Endothelial cell of umbilical vein (primary cell): Measurements from ENCODE around the gene AUTS2. TPM values are rescaled to one million over a fixed set of nuclear protein-coding genes. Genes with fewer than 3 reads are reported as not detected.

Experiments
- BruUV-seq: library from RNA; stranded (reverse); fragments of 400-500 nt; replicated peaks from 2 replicates; lab custom pipeline; 2021; lab: Mats Ljungman, UMichigan
- CTCF ChIA-PET: fragments of 300-600, 350-600 bp; sonication (Branson Sonifier 250); formaldehyde crosslinking; loops from one replicate; lab custom pipeline; 2021; ENCODE audit warnings: antibody characterized with exemption, inconsistent platforms; lab: Charles Lee
- POLR2A ChIA-PET: fragments of 300-600, 350-600 bp; sonication (Branson Sonifier 250); formaldehyde crosslinking; loops from one replicate; lab custom pipeline; 2021; ENCODE audit warnings: antibody characterized with exemption, inconsistent platforms; lab: Charles Lee
- DNase-seq: peaks from one replicate; pipeline ENCODE4 v3.0.0-alpha.2; 2011; ENCODE audit warnings: low read depth, low spot score
- FAIRE-seq: peaks from 2 replicates; lab custom pipeline; 2011; peaks lifted over from hg19 to GRCh38; lab: Jason Lieb, UNC
- H2AFZ ChIP-seq: 2 replicates; pipeline ENCODE4 v1.6.0; 2012; ENCODE audit warnings: low read depth, low read length, control low read depth, inconsistent platforms
- H3K27ac ChIP-seq: 2 replicates; pipeline ENCODE4 v1.5.1; 2011; ENCODE audit warnings: low read depth, mild to moderate bottlenecking, control low read depth, low read length, moderate library complexity; ENCODE audit not compliant: insufficient read depth
- H3K27me3 ChIP-seq, 2 experiments: 2 replicates each; pipeline versions ENCODE4 v1.6.0 to v1.6.1; 2011; ENCODE audit warnings: low read length in 2 of 2, mixed read lengths in 1 of 2; ENCODE audit not compliant: control insufficient read depth in 2 of 2, insufficient read depth in 2 of 2
- H3K36me3 ChIP-seq, 2 experiments: 2 replicates in 1 of 2; 3 replicates in 1 of 2; pipeline ENCODE4 v1.5.1; 2011; ENCODE audit warnings: low read length in 2 of 2, mild to moderate bottlenecking in 1 of 2, moderate library complexity in 1 of 2; ENCODE audit not compliant: control insufficient read depth in 2 of 2, insufficient read depth in 2 of 2; ENCODE audit errors: extremely low read depth in 1 of 2
- H3K4me1 ChIP-seq: 3 replicates; pipeline ENCODE4 v1.5.1; 2011; ENCODE audit warnings: mild to moderate bottlenecking, low read length; ENCODE audit not compliant: control insufficient read depth, insufficient read depth; ENCODE audit errors: extremely low read depth
- H3K4me2 ChIP-seq: 2 replicates; pipeline ENCODE4 v1.6.1; 2011; ENCODE audit warnings: low read length, control low read depth, mixed read lengths; ENCODE audit not compliant: insufficient read depth
- H3K4me3 ChIP-seq, 3 experiments: fragments of 200-600 bp in 1 of 3; sonication (generic), shearing (Covaris generic) in 1 of 3; replicated peaks in 1 of 3; 2 replicates each; pipeline ENCODE4 v1.5.1; 2011 to 2016; ENCODE audit warnings: control low read depth in 3 of 3, low read length in 3 of 3, mild to moderate bottlenecking in 2 of 3, inconsistent platforms in 1 of 3, low read depth in 1 of 3, moderate library complexity in 1 of 3; ENCODE audit not compliant: insufficient read depth in 1 of 3
- H3K79me2 ChIP-seq: 2 replicates; pipeline ENCODE4 v1.6.0; 2012; ENCODE audit warnings: low read length, inconsistent platforms; ENCODE audit not compliant: control insufficient read depth, insufficient read depth
- H3K9ac ChIP-seq: replicated peaks from 2 replicates; pipeline ENCODE3; 2011; ENCODE audit warnings: low read length, control low read depth; ENCODE audit not compliant: insufficient read depth; ENCODE audit errors: extremely low read depth
- H3K9me1 ChIP-seq: replicated peaks from 3 replicates; pipeline ENCODE4 v1.6.0; 2011; ENCODE audit warnings: mild to moderate bottlenecking, low read length; ENCODE audit not compliant: control insufficient read depth, insufficient read depth; ENCODE audit errors: extremely low read depth
- H3K9me3 ChIP-seq: replicated peaks from 2 replicates; pipeline ENCODE4 v1.5.1; 2012; ENCODE audit warnings: low read length, inconsistent platforms; ENCODE audit not compliant: control insufficient read depth, insufficient read depth
- H4K20me1 ChIP-seq: replicated peaks from 2 replicates; pipeline ENCODE3; 2011; ENCODE audit warnings: mild to moderate bottlenecking, low read length; ENCODE audit not compliant: control insufficient read depth, insufficient read depth; ENCODE audit errors: extremely low read depth
- GATA2 ChIP-seq: IDR thresholded peaks from 2 replicates; pipeline ENCODE4 v1.7.0; 2011; ENCODE audit warnings: low read depth, mild to moderate bottlenecking, moderate library complexity, mixed read lengths, low read length; ENCODE audit not compliant: insufficient read length, insufficient read depth
- JUN ChIP-seq: IDR thresholded peaks from 2 replicates; pipeline ENCODE4 v1.6.1; 2011; ENCODE audit warnings: borderline replicate concordance, low read depth; ENCODE audit not compliant: insufficient read length, insufficient read depth
- MYC ChIP-seq: IDR thresholded peaks from one replicate; pipeline ENCODE4 v1.6.1; 2011; ENCODE audit warnings: mild to moderate bottlenecking, low read depth, low read length
- dilution Hi-C: fragments of 300-500 bp; cut with MboI; formaldehyde crosslinking; loops from one replicate; pipeline ENCODE4 v1.15.0; 2019; ENCODE audit warnings: low sequenced_read_pairs; ENCODE audit not compliant: extremely low pct_ligation_motif_present
- intact Hi-C: fragments of 100-400 bp; cut with micrococcal nuclease; formaldehyde crosslinking; loops from one replicate; pipeline ENCODE4 v1.10.0; 2022
- polyA plus RNA-seq, 4 experiments: library from polyadenylated mRNA; depleted of rRNA in 3 of 4; stranded (reverse) in 3 of 4; unstranded in 1 of 4; fragments of >200 nt; gene quantifications; 2 replicates each; pipeline versions ENCODE4 v1.2.1 to v1.2.3, GENCODE V29; 2011 to 2012; ENCODE audit warnings: missing spikeins in 1 of 4
- total RNA-seq: library from RNA; stranded (reverse); gene quantifications from 2 replicates; pipeline ENCODE4 v1.2.3, GENCODE V29; 2021

Gene AUTS2
- total and polyA plus RNA-seq, 2 donors (not counting 3 experiments of a cell fraction or from before 2014, with no cell fraction given), result 0.59 to 8.0 TPM

DNA sequence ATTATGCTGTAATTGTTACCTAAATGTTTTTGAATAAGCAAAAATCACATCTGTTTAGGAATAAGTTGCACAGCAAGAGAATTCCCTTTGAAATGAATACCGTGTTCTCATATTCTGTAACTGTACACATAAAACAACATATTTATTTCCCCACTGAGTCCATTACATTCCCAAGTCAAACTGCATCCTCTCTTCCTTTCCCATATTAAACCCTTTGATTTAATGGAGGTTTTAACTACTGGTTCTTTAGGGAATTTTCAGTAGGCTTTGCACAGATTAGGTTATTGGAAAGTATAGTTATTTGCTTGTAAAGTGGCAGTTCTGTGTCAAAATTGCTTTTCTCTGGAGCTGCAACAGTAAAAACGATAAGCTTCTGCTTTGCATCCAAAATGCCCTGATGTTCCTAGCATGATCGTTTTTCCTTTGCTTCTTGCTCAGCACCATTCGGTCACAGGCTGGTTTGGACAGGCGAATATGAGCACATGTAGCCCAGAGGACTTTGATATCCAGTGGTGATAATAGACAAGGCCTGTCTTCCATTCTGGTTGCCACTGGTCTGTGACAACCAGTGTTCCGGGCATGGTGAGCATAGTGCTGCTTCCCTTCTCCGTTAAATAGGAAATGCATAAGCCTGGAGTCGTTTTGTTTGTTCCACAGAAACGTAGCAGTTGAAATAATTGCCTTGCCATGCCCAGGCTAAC lies 696.1 kb downstream of the AUTS2 start:
- no peaks in the 10 kb centered on the region for H3K36me3 ChIP-seq
- H4K20me1 ChIP-seq, result no peaks in the 10 kb centered on the region
- dilution Hi-C loops (no loop called here), intact Hi-C loops (no loop called here)
- FAIRE-seq (no peak), DNase-seq (no peak)
- ChIA-PET POLR2A (no interaction called here), CTCF (no interaction called here)
- H3K4me1 ChIP-seq, result no peaks in the 10 kb centered on the region
- TF ChIP-seq MYC (no peak), JUN (no peak)
- H3K4me3 ChIP-seq, result no peak overlapping the region
- no peak overlapping the region for H3K27ac ChIP-seq
- no peaks in the 10 kb centered on the region for H3K27me3 ChIP-seq
- H2AFZ ChIP-seq, result no peak overlapping the region
- no peaks in the 10 kb centered on the region for H3K79me2 ChIP-seq
- no TSS peak for BruUV-seq
- no peak overlapping the region for H3K4me2 ChIP-seq
- H3K9me3 ChIP-seq, result no peaks in the 10 kb centered on the region
- no peak overlapping the region for H3K9ac ChIP-seq
- no peaks in the 10 kb centered on the region for H3K9me1 ChIP-seq

DNA sequence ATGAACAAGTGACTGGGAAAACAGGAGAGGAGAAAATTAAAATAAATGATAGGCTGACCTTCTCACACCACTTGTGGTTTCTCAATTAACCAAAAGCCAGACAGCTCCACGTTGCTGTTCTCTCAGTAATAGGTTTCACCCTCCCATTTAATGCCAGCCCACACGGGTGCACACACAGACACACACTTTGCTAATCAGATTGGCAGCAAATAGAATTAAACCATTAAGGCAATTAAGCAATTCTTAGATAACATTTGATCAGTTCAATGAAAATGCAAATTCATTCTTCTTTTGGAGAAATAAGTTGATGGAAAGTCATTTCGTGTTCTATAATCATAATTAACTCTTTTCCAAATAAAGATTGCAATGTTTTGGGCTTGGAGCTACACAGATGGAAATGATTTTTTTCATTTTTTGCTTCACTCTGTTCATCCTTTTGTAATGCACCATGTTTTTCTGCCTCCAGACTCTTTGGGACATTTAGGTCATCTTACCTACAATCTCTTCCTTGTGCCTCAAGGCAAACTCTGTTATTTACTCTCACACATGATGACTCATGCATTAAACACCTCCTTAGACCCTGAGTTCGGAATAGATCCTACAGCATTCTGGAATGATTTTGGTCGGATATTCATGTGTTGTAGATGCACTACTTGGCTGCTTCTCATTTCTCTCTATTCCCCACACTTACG lies 700.7 kb downstream of the AUTS2 start:
- no peak for DNase-seq
- dilution Hi-C loops, result no loop called here
- H3K4me2 ChIP-seq, result no peak overlapping the region
- no peaks in the 10 kb centered on the region for H3K36me3 ChIP-seq
- no peak for TF ChIP-seq GATA2
- peak; percentile 22 for TF ChIP-seq JUN
- no peak overlapping the region for H3K4me3 ChIP-seq
- no peaks in the 10 kb centered on the region for H3K27me3 ChIP-seq
- intact Hi-C loops, result no loop called here
- no TSS peak for BruUV-seq
- no peaks in the 10 kb centered on the region for H4K20me1 ChIP-seq
- FAIRE-seq, result no peak
- ChIA-PET CTCF (no interaction called here), POLR2A (no interaction called here)
- no peak overlapping the region for H3K27ac ChIP-seq
- H3K9me1 ChIP-seq, result no peaks in the 10 kb centered on the region
- no peaks in the 10 kb centered on the region for H3K4me1 ChIP-seq
- no peak overlapping the region for H3K9ac ChIP-seq
- peaks cover 1% of the 10 kb centered on the region for H3K9me3 ChIP-seq
- no peak overlapping the region for H2AFZ ChIP-seq
- H3K79me2 ChIP-seq, result no peaks in the 10 kb centered on the region
